ENCODE results near the gene RAB27B. TPM values are rescaled to one million over a fixed set of nuclear protein-coding genes. Genes with fewer than 3 reads are reported as not detected.

The RAB27B gene
- total RNA-seq, 1 donor from 2014 or later, result 1.6 TPM

DNA sequence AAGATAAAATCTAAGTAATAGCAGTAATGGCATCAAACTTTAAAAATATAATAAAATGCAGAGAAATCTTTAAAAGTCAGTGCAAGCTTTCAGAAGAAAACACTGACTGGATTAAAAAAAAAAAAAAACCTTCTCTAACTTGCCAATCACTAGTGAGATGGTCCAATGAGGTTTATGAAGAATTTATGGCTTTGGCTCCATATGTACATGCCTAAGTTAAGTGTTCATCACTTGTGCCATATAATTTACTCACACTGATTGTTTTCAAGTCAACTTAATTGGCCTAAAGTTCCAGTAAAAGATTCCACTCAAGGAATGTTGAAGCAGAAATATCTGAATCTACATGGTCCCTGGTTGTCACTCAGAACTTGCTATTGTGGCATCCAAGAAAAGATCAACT is 40.7 kb upstream of the RAB27B start:
- Histone ChIP-seq H3K4me3 (ENCODE audit: low read depth, low read length) (no peak overlapping the region), H3K27me3 (ENCODE audit: control insufficient read depth, insufficient read depth, low read length) (no peaks in the 10 kb centered on the region), H3K36me3 (ENCODE audit: control insufficient read depth, insufficient read depth, low read length) (no peaks in the 10 kb centered on the region)
- TF ChIP-seq, protein P1, sequence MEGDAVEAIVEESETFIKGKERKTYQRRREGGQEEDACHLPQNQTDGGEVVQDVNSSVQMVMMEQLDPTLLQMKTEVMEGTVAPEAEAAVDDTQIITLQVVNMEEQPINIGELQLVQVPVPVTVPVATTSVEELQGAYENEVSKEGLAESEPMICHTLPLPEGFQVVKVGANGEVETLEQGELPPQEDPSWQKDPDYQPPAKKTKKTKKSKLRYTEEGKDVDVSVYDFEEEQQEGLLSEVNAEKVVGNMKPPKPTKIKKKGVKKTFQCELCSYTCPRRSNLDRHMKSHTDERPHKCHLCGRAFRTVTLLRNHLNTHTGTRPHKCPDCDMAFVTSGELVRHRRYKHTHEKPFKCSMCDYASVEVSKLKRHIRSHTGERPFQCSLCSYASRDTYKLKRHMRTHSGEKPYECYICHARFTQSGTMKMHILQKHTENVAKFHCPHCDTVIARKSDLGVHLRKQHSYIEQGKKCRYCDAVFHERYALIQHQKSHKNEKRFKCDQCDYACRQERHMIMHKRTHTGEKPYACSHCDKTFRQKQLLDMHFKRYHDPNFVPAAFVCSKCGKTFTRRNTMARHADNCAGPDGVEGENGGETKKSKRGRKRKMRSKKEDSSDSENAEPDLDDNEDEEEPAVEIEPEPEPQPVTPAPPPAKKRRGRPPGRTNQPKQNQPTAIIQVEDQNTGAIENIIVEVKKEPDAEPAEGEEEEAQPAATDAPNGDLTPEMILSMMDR (IDR thresholded peaks at IDR 0.05; ENCODE audit: insufficient read depth, low read length, poor library complexity, severe bottlenecking), result no peak
- DNase-seq (ENCODE audit: low read depth), result no peak

DNA sequence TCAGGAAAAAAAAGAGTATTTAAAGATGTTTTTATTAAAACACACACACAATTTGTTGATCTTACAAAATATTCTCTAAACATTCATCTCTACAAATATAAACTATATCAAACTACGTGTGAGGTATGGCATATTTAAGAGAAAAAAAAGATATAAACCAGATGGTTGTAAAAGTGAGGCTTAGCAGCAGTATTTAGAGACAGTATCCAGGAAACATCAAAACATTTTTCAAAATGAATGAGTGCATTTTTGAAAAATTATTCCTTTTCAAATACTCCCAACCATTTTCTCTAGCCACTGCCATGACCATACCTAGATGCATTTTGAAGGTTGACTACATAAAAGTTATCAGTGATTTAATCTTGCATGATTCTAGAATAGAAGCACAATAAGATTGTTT is 38.2 kb upstream of the RAB27B start:
- Histone ChIP-seq H3K27me3 (ENCODE audit: control insufficient read depth, insufficient read depth, low read length) (no peaks in the 10 kb centered on the region), H3K36me3 (ENCODE audit: control insufficient read depth, insufficient read depth, low read length) (no peaks in the 10 kb centered on the region), H3K4me3 (ENCODE audit: low read depth, low read length) (no peak overlapping the region)
- TF ChIP-seq, protein P1 (IDR thresholded peaks at IDR 0.05; ENCODE audit: insufficient read depth, low read length, poor library complexity, severe bottlenecking), result no peak
- no peak for DNase-seq (ENCODE audit: low read depth)

DNA sequence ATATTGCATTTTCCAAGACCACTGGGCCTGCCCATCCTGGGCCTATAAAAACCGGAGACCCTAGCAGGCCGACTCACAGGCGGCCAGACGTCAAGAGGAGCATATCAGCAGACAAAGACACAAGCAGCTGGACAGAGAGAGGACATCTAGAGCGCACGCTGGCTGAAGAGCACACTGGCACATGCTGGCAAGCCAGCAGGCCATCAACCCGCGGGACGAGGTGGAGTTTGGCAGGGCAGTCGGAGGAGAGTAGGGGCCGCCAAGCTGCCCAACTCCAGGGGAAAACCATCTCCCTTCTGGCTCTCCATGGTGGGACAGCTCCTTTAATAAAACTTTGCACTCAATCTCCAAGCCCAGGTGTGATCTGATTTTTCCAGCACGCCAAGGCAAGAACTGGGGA is 36.6 kb upstream of the RAB27B start:
- H3K27me3 ChIP-seq (ENCODE audit: control insufficient read depth, insufficient read depth, low read length), result no peaks in the 10 kb centered on the region
- H3K4me3 ChIP-seq (ENCODE audit: low read depth, low read length), result no peak overlapping the region
- no peak for DNase-seq (ENCODE audit: low read depth)
- TF ChIP-seq, protein P1 (IDR thresholded peaks at IDR 0.05; ENCODE audit: insufficient read depth, low read length, poor library complexity, severe bottlenecking), result no peak
- H3K36me3 ChIP-seq (ENCODE audit: control insufficient read depth, insufficient read depth, low read length), result no peaks in the 10 kb centered on the region

DNA sequence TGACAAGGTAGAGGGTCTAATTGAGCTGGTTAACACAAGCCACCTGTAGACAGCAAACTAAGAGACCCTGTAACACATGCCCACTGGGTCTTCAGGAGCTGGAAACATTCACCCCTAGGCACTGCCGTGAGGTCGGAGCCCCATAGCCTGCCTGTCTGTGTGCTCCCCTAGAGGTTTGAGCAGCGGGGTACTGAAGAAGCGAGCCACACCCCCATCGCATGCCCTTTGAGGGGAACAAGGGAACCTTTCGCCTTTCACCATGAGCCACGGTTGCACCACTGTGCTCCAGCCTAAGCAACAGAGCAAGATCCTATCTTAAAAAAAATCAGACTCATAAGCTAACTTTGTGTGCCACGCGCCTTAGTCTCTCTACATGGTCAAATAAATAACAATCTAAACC is 36.2 kb upstream of the RAB27B start:
- Histone ChIP-seq H3K27me3 (ENCODE audit: control insufficient read depth, insufficient read depth, low read length) (no peaks in the 10 kb centered on the region), H3K36me3 (ENCODE audit: control insufficient read depth, insufficient read depth, low read length) (no peaks in the 10 kb centered on the region), H3K4me3 (ENCODE audit: low read depth, low read length) (no peak overlapping the region)
- TF ChIP-seq, protein P1 (IDR thresholded peaks at IDR 0.05; ENCODE audit: insufficient read depth, low read length, poor library complexity, severe bottlenecking), result no peak
- DNase-seq (ENCODE audit: low read depth), result no peak

DNA sequence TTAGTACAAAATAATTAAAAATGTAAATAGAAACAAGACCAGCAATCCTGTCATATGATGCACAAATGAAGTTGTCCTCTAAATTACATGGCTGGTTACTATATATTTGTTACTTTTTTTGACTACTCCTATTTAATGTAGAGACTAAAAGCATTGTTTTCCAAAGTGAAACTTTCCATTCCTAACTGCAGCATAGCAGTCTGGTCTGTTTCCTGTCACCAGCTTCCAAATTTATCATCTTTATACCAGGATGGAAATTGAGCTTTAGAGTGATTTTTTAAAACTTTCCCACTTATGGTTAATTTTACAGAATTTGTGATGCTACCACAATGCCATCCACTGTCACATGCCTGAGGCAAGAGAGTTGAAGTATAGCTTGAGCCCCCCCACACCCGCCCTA is 33.5 kb upstream of the RAB27B start:
- TF ChIP-seq, protein P1 (IDR thresholded peaks at IDR 0.05; ENCODE audit: insufficient read depth, low read length, poor library complexity, severe bottlenecking), result no peak
- H3K4me3 ChIP-seq (ENCODE audit: low read depth, low read length), result no peak overlapping the region
- H3K27me3 ChIP-seq (ENCODE audit: control insufficient read depth, insufficient read depth, low read length), result no peaks in the 10 kb centered on the region
- DNase-seq (ENCODE audit: low read depth), result no peak
- H3K36me3 ChIP-seq (ENCODE audit: control insufficient read depth, insufficient read depth, low read length), result no peaks in the 10 kb centered on the region

DNA sequence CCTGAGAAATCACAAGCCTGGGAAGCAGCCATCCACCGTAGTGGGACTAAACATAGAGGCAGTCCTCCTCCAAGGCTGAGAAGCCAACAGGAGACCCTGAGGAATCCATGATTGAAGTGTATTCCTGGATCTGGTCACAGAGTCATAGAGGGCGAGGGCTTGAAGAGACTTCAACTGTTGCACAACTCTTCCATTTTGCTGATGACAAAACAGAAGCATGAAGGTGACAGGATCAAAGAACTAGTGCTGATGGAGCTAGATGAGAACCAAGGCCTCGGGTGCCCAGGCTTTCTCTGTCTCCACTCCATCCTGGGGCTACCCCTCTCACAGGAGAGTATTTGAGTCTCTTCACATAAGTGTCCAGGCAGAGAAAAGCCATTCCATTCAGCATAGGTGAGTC is 30.1 kb upstream of the RAB27B start:
- no peaks in the 10 kb centered on the region for H3K36me3 ChIP-seq (ENCODE audit: control insufficient read depth, insufficient read depth, low read length)
- H3K4me3 ChIP-seq (ENCODE audit: low read depth, low read length), result no peak overlapping the region
- H3K27me3 ChIP-seq (ENCODE audit: control insufficient read depth, insufficient read depth, low read length), result no peaks in the 10 kb centered on the region
- TF ChIP-seq, protein P1 (IDR thresholded peaks at IDR 0.05; ENCODE audit: insufficient read depth, low read length, poor library complexity, severe bottlenecking), result no peak
- DNase-seq (ENCODE audit: low read depth), result no peak

All from kidney epithelial cell (primary cell).